GM19438 (cell line): ENCODE data around the gene SHISA6.

Experiments
- ATAC-seq: cut with Tn5 transposase; IDR thresholded peaks from one replicate; pipeline ENCODE4 v1.9.1; 2021; ENCODE audit warnings: low read depth; ENCODE audit not compliant: unreplicated experiment

Gene SHISA6

DNA sequence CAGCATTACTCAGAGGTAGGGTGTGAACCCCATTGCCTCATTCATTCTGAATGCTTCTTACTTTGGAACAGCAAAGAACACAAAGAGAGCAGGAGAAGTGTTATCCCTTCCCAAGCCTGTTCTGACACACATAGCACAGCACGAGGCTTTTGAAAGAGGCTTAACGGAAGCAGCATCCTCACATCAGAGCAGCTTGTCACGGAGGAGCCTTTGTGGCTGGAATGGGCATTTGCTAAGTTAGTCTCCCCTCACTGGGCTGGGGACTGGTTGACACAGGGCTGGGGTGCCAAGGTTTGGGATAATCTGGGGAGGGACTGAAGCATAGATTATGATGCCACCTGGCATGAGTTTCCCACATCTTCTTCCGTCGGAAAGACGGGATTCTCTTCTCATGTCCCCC is 189.7 kb downstream of the SHISA6 start:
- no peak for ATAC-seq

DNA sequence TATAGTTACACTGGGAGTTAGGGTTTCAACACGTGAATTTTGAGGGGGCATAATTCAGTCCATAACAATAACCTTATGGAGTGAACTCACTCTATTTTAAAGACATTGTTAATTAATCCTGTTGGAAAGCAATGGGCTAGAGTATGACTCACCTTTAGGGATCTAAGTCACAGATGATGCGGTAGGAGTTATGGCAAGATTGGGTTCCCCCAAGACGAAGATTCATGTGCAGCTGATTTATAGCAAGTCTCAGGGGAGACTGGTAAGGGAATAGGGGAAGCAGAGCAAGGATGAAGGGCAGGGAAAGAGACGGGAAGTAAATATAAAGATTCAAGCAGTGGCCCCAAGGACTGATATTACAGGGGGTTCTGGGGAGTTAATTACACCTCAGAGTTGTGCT is 197.7 kb downstream of the SHISA6 start:
- ATAC-seq: no peak

DNA sequence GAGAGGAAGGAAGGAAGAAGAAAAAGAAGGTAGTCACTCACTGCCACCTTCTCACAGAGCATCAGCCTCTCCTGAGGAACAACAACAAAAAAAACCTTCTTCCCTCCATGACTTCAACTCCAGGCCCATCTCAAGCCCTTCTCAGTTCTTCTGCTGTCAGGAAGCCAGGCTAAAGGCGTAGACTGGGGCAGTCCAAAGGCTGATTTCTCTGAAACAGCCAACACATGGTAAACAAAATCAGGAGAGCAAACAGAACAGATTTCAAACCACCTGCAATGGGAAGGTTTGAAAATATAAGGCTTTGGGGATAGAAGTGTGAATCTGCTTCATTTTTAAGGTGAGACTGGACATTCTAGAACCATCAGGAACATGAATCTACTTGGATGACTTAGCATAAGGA is 200.0 kb downstream of the SHISA6 start:
- no peak for ATAC-seq

DNA sequence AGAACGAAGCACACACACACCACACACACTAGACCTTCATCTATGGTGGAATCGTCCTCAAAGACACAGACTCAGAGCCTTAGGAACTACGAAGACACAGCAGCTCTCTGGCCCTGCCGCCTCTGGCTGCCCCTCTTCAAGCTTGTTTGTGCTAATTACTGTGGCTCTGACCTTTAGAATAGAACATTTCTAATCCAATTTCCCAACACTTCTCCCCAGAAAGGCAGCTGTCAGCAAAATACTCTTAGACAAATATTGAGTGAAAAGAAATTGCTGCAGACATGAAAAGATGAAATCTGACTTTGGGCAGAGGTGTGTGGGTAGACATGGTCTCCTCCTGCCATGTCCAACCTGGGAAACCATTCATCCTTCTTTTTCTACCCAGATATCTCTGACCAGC is 205.3 kb downstream of the SHISA6 start:
- no peak for ATAC-seq

DNA sequence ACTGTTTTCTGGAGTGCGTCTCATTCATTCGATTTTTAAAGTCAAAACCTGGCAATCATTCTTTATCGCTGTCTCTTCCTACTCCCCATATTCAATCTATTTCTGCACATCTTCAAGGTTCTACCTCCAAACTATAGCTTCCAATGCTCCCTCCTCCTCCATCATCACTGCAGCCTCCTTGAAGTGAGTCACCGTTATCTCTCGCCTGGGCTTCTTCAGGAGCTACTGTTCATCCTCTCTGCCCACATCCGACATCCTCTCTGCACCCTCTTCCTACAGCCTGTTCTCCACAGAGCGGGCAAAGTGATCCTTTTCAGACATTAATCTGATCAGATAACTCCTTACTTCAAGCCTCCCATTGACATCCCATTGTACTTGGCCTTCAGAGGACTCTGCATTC is 213.1 kb downstream of the SHISA6 start:
- ATAC-seq: no peak

DNA sequence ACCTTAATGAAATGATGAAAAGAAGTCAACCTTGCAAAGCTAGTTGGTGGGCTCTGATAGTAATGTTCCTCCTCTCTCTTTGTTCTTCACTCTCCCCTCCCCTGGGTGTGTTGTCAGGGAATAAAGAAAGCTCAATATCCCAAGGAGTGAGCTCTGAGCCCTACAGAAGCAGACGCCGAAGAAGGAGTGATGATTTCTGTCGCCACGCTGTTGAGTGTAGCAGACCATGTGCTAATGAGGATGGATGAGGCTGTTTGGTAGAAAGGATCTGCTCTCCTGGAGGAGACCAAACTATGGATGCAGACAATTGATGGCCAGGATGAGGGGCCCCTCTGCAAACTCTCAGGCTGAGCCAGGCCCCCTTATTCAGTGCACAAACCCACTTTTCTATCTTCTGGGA is 217.3 kb downstream of the SHISA6 start:
- ATAC-seq: no peak

DNA sequence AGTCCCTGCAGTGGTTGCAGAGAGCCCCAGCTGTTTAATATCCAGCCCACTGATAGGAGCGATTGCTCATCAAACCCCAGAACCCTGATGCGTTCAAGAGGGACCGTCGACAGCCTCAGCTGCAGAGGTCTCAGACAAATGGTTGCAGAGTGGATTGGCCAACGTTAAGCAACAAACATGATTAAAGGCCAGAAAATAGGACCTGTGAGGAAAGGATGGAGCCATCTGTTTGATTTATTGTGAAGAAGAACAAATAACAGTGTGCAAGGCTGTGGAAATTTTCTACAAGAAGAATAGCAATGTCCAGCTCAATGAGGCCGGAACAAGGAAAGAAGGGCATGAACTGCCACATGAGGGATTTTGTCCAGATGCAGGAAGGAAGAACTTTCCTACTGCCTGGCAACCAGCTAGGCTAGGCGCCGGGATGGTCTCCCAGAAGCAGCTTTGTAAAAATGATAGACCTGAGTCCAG is 218.9 kb downstream of the SHISA6 start:
- ATAC-seq: no peak

DNA sequence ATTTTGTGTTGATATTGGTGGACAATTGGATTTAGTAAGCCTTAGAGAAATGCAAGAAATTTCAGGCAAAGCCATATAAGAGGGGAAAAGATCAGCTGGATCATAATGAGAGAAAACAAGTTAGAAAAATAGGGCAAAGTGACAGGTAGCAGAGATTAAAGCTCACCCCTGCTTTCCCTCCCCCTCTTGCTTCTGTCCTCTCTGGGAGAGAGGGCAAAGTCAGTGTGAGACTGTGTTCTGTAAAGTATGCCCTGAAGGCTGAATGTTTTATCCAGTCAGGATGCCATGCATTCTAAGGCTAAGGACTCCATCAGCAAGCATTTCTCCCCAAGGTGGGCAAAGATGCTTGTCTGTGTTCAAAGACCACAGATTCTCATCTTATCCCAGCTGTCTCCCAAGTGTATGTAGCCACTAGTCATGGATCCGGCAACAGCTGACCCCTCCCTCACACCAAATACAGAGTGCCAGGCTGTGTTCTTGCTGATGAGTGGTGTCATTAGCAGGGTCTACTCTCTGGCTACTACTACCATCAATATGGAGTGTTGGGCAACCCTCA is 221.1 kb downstream of the SHISA6 start:
- ATAC-seq: no peak

DNA sequence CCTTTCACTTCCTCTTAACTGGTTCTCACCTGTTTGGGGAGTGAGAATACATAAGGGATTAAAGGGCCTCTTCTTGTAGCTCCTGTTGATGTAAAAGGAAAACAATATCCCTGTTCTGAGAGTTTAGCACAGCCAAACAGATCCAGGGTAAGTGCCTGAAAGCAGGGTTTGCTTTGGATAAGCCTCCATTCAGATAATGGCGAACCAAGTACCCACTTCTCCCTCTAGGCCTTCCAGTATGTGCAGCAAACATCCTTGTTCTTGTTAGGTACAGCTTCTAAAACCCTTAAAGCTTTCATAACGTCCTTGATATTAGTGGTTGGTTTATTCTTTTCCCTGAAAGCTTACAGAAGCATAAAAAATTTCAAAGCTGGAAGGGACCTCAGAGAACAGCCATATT is 226.6 kb downstream of the SHISA6 start:
- ATAC-seq: no peak

DNA sequence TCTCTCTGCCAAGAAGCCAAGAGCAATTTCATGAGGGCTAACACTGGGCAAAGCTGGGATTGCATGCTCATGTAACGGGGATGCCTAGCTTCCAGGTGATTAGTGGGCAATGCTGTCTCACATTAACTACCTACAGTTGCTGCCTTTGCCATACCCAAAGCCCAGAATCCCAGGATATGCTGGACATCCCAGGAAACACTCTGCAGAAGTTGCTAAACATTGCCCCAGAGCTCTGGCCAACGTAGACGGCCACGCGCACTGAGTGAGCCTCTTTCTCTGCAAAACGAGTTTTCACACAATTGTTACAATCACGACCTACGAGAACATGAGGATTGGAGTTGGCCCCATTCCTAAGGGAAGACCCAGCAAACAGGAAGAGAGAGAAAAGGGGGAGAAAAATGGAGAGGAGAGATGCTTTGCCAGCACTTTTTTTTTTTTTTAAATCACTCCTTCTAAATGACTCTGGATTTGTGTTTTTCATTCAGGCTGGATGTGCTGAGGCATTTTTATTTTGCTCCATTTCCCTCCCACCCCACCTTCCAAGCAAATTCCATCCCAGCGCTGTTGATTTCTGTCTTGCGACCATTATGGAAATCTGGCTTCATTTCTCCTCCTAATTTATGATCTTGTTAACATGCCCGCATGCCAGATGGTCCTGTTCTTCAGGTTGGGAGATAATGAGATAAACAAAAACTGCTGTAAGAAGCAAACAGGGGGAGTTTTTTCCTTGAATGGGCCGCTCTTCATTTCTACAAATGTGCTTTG is 244.5 kb downstream of the SHISA6 start:
- ATAC-seq: no peak

DNA sequence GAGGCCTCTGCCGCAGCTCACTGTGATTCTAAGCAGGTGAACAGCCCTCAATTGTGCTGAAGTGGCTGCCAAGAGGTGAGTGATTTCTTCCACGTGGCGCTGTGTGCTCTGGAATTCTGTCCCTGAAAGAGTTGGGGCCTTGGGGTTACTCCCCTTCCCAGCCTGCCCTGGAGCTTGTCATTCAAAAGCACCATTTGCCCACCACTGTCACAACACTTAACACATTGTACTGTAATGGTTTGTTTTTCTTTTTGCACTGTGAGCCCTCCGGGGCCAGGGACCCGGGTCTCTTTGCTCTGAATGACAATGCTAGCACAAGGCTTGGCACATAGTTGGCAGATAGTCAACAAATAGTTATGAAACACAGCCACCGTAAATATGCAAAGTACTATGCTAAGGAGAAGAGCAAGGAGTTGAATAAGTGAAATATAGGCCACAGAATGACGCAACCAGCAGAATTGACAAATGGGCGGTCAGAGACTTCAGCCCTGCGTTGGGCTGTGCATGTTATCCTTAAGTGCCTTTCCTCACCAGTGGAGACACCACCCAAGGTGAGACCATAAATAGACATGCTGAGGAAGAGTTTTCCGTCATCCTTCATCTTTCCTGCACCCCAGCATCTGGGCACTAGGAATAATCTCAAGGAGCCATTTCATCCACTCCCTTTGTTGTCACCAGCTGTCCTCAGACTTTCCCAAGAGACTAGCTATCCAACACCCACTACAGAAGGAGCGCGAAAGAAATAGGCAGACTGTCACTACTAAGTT is 245.3 kb downstream of the SHISA6 start:
- no peak for ATAC-seq

DNA sequence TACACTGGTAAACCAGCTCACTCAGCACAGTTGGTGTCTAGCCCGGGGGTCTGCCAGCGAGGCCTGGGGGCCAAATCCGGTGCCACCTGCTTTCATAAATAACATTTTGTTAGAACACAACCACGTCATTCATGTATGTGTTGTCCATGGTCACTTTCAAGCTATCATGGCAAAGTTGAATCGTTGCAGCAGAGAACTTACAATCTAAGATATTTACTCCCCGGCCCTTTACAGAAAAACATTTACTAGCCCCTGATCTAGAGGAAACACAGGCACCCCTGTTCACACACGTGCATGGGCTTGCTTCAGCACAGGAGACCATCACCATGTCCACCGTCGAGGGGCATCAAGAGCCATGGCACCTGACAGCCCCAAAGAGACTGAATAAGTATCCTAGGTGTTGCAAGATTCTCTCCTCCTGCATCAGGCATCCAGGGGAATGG is 245.9 kb downstream of the SHISA6 start:
- ATAC-seq: no peak

DNA sequence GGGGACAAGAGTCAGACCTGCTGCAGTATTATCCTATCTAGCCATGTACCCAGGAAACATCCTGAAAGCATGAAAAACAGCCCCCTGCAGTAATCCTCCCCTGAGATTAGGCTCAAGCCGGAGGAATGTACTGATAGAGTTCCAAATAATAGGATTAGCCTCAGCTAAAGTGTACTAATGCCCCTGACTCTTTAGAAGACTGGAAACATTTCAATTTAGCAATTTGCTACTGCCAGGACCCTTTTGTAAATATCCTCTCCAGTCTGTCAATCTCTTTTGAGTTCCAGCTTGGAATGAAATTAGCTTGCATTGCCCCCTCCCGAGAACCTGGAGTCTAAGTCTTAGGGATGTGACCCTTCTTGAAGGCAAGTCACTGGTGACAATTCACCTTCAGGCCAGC is 246.5 kb downstream of the SHISA6 start:
- no peak for ATAC-seq

DNA sequence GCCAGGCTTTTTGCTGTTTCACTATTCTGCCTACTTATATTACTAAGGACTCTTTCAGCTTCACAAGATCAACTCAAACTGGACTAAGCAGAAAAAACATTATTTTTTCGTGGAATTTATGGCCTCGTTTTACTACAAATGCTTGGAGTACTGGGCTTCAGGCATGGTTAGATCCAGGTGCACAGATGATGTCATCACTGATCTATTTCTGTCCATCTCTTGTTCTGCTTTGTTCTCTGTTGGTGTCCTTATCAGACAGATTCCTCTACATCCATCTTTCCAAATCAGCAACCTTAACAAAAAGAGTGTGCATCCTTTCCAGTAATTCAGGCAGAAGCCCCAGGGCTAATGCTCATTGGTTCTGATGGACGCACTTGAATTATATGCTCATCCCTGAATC is 247.4 kb downstream of the SHISA6 start:
- no peak for ATAC-seq

DNA sequence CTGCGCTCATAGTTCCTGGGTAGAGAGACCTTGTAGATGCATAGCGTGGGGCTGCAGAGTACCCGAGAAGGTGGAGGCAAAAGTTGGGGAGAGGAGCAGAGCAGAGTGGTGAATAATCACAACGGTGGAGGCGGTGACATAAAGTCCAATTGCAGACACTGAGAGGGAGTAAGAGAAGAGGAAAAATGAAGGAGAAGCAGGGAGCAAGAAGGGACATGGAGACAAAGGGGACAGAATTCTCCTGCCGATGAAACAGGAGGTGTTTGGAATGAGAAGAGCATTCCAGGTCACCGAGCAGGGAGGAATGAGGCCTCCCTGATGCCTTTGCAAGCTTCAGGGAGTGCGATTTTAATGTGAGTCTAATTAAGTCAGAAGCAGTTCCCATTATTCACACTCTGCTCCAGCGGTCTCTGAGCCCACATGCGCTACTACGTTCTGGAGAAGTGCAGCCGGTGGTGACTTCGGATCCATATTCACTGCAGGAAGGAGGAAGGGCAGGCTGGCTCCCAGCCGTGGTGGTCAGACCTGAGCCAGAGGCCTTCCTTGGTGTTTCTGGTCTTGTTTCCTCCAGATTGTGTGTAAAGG is 249.2 kb downstream of the SHISA6 start:
- ATAC-seq: no peak

DNA sequence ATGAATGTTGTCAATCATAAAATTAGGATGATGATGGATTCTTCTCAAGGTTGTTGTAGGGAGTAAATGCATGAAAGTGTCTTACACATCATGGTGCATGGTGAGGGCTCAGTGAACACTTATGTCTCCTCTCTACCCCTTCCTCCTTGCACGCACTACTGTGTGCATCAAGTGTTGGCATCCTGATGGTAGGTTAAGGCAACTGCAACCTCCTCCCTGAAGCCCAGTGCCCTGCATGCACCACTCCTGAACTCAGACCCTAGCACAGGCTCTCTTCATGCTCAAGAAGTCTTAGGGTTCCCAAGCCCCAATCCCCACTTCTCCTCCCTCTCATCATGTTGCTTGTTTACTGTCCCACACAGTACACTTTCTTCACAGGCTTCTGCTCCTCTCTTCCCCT is 251.5 kb downstream of the SHISA6 start:
- ATAC-seq: no peak

DNA sequence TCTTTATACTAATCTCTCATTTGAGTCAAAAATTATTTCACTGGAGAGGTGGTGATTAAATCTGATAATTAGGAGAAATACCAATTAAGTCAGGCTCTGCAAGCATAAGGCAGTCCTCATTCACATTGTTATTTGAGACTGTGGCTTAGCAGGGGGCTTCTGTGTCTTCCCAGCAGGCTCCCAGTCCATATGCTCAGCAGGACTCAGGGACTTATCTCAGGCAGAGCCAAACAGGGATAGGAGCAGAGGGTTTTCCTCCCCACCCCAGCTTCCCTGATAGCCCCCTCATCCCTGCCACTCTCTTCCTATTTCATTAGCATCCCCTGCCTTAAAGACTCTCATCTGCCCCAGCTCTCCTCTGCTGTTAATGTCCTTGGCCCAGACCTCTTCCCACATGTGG is 252.9 kb downstream of the SHISA6 start:
- ATAC-seq: no peak

DNA sequence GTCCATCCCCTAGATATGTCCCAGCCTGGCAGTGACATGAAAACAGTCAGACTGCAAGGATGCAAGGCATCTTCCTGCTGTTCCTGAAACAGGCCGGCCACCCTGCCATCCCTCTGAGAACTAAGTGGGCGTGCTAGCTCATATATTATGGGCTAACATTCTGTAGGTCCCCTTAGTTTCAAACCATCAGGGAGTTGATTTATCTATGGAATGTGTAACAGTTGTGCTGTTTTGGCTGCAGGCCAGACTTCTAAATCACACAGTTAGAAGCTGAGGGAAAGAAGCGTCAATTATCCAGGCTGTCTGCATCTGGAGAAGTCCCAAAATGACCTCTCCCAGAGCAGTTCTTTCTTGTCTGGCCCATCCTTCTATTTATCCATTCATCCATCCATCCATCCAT is 254.6 kb downstream of the SHISA6 start:
- no peak for ATAC-seq

DNA sequence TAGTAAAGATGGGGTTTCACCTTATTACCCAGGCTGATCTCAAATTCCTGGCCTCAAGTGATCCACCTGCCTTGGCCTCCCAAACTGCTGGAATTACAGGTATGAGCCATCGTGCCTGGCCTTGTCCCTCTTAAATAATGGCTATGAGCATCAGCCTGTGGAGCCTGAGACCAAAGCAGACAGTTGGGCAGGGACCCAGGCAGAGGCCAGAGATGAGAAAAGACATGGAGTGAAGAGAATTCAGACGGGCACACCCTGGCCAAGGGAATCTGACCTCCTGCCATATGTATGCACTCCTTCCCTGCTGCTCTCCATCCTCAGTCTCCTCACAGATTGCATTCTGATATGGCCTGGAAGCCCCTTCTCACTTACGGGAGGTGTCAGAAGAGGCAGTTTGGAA is 258.9 kb downstream of the SHISA6 start:
- ATAC-seq: no peak

DNA sequence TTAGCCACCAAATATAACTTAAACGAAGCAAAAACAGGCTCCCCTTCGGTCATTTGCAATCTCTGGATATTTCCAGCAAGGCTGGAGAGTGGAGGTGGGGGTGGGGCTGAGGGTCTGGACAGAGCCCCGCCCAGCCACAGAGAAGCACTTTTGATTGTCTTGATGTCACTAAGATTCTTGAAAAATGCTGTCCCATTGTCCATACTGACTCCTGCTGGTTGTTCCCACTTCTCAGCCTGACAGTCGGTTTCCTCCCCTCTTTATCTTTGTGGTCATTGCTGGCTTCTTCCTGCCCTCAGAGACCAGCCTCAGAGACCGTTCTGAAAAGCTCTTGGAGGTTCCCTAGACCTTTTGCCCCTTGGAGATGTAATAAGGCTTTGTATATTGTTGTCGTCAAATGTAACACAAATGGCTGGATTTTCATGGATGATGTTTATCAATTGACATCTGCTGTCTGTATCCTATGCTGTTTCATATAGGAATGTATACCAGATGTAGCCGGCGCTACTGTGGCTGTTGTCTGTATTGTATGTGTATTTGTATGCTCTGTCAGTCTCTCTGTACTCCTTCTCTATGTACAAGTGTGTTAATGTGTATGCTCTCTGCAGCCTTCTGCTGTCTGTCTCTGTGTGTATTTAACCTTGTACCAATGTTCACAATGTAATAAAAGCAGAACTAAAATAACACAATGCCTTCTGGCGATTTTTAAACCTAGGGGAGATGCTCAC is 262.5 kb downstream of the SHISA6 start:
- no peak for ATAC-seq

DNA sequence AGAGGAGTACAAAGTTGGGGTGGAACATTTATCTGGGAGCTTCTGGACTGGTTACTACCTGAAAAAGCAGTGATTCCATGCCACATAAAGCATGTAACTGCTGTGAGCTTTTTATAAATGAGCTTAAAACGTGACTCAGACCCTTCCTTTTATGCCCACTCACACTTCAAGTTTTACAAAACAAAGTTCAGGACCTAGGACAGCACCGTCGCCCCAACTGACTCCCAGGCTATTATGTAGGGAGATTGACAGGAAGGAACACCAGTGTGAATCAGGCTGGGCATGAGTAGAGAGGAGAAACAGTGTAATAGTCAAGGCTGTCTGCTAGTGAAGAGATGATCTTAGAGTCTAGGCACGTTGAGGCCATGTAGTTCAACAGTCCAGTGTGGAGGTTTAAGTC is 265.6 kb downstream of the SHISA6 start:
- ATAC-seq: no peak
